ENCODE measurements around the gene TMEM245. TPM values are rescaled to one million over a fixed set of nuclear protein-coding genes. Genes with fewer than 3 reads are reported as not detected.
"Not testable (repeated sequence)": the region's sequence is repeated elsewhere in the genome, so short reads cannot be mapped to it uniquely, and the experiment has no call there.

Gene TMEM245
- polyA plus RNA-seq, 4 donors = 66.8 to 78.5 (median 71.8) TPM

DNA sequence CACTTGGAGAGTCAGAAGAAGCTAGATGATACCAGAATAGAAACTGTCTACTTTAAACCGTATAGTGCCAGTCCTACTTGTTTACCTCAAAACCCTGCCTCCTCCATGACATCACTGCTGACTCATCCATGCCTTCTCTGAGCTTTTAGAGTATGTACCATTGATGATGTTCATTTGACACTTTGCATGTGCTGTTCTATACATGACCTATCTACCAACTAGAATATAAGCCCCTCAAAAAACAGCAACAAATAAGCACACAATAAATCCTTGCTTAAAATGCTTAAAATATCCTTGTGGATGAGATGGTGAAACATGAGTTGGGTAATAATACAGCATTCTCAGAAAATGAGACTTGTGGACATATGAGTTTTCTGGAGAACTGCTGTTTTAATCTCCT is 109.0 kb downstream of the TMEM245 start:
- no peak for DNase-seq (ENCODE audit: low read depth in 4 of 4, low spot score in 3 of 4)

DNA sequence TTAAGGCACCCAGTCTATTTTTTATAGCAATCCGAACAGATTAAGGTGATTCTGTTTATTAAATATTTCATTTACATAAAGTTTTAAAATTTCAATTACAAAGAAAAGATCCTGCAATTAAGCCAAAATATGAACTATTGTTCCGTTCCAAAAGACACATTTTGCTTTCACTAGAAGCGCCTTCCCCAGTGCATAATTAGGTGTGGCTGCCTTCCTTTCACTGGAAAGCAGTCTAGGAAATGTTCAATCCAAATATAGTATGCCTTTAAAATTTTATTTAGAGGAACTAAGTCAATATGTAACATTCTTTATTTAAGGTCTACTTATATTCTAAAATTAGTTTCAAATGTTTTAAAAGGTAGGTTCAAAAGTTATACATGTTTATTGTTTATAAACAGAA is 114.1 kb downstream of the TMEM245 start:
- no peak for DNase-seq (ENCODE audit: low read depth in 4 of 4, low spot score in 3 of 4)

DNA sequence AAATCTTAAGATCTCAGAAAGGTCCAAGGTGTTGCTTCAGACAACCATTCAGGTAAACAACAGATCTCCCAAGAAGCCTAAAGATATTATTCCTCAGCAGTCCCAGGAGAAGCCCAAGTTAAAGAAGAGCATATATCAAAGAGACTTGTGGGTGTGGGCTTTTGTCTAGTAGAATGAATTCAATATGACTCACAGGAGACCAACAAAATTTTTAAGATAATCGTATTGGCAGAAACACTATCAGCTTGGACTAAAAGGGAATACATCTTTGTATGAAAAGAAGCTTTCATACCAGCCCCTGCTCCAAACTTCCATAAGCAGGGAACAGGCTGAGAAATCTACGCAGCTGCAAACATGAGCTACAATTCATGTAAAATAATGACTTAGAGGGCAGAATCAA is 116.6 kb downstream of the TMEM245 start:
- DNase-seq (ENCODE audit: low read depth in 4 of 4, low spot score in 3 of 4) = no peak

DNA sequence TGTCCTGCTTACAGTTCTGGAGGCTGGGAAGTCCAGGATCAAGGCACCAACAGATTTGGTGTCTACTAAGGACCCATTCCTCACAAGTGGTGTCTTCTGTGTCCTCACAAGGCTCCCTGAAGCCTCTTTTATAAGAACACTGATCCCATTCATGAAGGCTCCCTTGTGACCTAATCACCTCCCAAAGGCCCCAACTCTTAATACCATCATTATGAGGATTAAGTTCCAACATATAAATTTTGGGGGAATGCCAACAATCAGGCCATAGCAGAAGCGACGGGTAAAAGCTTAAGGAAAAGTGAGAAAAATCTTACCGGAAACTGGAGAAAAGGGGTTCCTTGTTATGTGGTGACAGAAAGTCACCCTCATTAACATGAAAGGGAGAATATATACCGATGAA is 117.6 kb downstream of the TMEM245 start:
- DNase-seq (ENCODE audit: low read depth in 4 of 4, low spot score in 3 of 4) = no peak

DNA sequence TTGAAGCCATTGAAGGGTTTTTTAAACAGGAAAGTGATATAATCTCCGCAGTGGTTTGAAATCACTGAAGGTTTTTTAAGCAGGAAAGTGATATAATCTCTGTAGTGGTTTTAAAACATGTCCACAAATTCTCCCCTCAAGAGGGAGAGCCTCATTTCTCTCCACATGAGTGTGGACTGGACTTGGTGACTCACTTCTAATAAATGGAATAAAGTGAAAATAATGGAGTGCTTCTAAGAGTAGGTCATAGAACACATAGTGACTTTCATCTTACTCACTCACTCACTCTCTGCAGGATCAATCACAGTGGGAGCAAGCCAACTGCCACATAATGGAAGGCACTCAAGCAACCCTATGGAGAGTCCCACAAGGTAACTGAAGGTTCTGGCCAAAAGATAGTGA is 118.5 kb downstream of the TMEM245 start:
- no peak for DNase-seq (ENCODE audit: low read depth in 4 of 4, low spot score in 3 of 4)

DNA sequence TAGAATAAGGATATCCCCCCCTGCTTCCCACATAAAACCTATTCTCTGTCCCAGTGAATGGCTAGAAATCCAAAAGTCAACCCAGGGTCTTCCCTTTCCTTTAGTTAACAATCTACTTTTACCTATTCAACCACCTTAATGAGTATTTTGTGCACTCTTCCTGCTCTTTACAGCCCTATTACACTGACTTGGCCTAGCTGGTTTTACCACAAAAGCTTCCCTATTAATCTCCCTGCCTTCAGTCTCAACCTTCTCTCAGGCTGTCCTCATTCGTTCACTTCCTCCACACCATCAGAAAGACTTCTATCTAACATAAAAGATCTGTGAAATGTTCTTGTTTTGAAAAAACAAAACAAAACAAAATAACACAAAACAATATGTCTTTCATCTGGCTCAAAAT is 122.6 kb downstream of the TMEM245 start:
- DNase-seq (ENCODE audit: low read depth in 4 of 4, low spot score in 3 of 4) = no peak

DNA sequence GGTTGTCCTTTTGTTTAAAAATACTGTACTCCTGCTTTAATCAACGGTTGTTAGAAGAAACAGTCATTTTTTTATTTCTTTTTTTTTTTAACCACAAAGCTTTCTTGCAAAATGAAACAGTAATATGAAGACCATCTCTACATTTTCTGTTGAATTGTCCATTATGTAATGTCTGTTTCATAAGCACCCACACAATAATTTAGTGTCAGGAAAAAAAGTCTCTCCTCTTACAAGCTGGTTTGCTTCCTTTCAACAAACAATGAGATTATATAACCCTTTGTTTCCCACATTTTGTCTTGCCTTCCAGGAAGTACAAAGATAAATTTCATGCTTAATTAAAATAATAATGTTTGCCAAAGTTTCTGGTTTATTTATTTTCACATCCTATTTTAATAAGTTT is 123.1 kb downstream of the TMEM245 start:
- no peak for DNase-seq (ENCODE audit: low read depth in 4 of 4, low spot score in 3 of 4)

DNA sequence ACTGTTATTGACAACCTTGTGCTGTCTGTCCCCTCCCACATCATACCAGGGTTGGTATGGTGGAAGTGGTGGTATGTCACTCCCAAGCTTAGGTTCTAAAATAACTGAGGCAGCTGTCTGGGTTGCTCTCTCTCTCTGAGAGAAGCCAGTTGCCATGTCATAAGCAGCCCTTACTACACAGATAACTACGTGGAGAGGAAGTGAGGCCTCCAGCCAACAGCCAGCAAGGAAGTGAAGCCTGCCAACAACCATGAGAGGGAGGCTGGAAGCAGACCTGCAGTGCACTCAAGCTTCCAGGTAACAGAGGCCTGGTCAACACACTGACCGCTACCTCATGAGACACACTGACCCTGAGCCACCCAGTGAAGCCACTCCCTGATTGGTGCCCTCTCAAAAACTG is 125.1 kb downstream of the TMEM245 start:
- no peak for DNase-seq (ENCODE audit: low read depth in 4 of 4, low spot score in 3 of 4)

DNA sequence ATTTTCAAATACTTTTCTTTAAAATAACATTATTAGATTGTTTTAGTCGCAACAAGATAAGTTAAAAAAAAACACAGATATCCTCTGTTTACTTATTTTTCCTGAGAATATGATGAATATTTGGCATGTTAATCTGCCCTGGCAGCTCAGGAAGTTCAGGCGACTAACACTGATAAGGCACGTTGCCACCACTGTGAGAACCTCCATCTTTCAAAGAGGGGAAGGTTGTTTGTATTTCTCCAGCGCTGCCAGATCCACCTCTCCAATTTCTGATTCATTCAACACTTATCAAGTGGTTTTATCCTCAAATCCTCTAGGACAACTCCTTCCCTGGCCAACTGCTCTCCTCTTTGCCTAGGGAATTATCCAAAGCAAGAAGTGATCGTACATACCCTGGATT is 128.3 kb downstream of the TMEM245 start:
- DNase-seq (ENCODE audit: low read depth in 4 of 4, low spot score in 3 of 4) = no peak

DNA sequence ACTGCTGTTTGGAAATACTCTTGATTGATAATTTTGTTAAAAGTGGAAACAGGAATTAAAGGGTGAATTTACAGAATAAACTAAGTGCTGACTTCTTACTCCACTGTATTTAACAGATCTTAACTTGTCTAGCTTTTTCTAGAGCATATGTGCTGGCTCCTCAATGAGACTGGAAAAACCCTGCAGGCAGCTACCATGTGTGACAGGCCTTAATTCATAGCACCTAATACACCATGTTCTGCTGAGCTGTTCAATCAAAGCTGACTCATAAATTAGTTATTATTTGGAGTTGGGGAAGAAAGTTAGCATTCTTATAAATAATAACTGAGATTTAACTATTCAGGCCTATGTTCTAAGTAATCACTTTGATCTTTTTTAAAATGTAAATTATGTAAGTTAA is 135.9 kb downstream of the TMEM245 start:
- DNase-seq (ENCODE audit: low read depth in 4 of 4, low spot score in 3 of 4) = no peak

DNA sequence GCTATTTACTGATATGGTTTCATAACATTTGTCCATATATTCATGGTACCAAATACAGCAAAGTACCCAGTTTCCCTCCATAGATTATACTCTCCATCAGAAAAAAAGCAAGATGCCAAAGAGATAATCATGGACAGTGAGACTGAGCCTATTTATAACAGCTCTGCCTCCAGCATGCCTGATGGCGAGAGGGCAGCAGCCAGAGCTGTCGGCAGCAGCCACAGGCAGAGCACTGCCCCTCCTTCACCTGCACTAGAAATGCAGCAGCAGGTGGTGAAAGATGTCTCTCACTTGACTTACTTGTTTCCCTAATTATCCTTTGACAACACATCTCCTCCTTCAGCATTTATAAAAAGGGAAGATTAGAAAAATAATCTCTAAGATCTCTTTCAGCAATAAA is 138.9 kb downstream of the TMEM245 start:
- DNase-seq (ENCODE audit: low read depth in 4 of 4, low spot score in 3 of 4) = no peak

DNA sequence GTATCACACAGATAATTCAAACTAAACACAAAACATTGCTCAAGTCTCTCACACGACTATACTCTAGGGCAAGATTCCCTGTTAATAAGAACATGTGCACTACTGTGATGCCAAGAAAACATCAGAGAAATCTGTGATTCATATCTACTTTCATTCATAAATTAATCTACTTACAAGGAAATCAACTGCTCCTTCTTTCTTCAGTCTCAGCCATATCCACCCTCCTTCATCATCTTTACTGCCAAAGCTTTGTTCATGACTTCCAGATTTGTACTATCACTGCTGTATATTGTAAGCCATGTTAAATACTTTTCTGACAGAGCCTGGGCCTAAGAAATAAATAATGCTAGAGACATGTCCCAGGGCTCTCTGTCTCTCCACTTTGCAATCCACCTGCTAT is 141.5 kb downstream of the TMEM245 start:
- no peak for DNase-seq (ENCODE audit: low read depth in 4 of 4, low spot score in 3 of 4)

DNA sequence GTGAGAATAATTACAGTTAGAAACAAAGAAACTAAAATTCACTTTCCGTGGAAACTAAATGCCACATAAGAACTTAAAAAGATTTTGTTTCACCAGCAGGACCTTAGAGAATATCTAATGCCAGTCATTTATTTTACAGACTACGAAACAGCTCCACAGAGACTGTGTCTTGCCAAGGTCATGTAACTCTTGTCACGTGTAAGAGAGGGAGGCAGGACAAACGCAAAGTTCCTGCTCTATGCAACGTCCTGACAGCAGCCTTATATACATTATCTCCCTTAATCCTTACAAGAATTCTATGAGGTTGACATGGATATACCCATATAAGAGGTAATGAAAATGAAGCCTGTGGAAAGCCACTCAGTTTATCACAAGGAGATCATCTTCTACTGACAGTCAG is 145.9 kb downstream of the TMEM245 start:
- DNase-seq (ENCODE audit: low read depth in 4 of 4, low spot score in 3 of 4) = no peak

DNA sequence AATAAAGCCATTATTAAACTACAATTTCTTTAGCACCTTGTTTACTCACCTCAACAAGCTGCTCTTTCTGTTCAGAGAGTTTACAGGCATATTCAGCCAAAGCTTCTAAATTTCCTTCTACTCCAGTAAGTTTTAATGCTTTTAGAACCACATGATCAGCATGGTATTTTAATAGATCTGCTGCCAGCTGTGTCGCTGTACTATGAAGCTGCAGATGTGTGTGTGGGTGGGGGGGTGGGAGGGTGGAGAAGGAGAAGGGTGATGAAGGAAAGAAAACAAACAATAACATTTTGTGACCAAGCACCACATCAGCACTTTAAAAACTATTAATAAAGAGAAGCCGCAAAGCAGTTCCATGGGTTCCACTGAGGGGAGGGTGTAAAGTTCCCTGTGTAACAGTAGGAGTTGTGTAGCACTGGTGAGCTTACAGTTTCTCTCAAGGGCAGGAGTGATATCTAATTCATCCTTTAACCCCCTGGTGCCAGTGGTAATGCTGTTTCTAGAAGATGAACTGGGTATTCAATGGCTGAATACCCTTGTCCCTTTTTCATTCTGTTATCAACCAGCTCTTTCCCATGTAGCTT is 147.0 kb downstream of the TMEM245 start:
- DNase-seq (ENCODE audit: low read depth in 4 of 4, low spot score in 3 of 4) = peak in 3 of 4 donors; percentile 11 to 22 (median 20)

DNA sequence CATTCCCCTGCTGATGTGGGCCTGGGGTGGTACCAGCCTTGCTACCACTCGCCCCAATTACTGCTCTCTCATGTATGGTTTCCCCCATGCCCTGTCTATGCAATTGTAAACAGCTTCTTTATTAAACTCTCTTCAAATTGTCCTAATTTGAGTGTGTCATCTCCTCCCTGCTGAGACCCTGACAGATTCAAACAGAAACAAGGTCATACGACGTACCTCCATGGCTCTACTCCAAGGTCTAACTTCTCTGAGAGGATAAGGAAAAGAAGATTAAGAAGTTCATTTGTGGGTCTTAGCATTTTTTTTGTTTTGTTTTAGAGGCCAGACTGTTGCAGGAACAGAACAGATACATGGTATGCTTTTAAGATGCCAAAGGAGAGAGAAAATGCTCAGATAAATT is 147.6 kb downstream of the TMEM245 start:
- no peak for DNase-seq (ENCODE audit: low read depth in 4 of 4, low spot score in 3 of 4)

DNA sequence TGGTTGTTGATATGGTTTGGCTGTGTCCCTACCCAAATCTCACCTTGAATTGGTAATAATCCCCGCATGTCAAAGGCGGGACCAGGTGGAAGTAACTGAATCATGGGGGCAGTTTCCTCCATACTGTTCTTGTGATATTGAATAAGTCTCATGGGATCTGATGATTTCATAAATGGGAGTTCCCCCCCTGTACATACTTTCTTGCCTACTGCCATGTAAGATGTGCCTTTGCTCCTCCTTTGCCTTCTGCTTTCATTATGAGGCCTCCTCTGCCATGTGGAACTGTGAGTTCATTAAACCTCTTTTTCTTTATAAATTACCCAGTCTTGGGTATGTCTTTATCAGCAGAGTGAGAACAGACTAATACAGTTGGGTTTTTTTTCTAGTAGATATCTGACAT is 148.4 kb downstream of the TMEM245 start:
- DNase-seq (ENCODE audit: low read depth in 4 of 4, low spot score in 3 of 4) = not testable (repeated sequence)

DNA sequence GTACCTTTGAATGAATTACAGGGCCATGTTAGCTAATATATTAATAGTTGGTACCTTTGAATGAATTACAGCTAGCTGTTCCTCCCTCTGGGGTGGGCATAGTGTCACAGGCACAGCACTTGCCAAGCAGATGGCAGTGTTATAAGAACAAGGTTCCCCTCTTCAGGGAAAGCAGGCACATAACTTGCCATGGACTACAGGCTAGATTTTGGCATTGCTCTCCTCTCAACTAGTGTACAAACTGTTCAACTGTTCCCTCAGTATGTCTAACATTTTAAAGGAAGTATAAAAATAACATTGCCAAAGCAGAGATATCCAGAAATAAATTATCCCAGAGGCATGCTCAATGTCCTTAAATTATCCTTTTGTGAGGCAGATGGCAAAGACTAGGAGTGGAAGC is 151.8 kb downstream of the TMEM245 start:
- no peak for DNase-seq (ENCODE audit: low read depth in 4 of 4, low spot score in 3 of 4)

Other genes starting within 250 kb of the TMEM245 start
- 10 to 100 TPM; 42.0 to 46.9 (median 44.1) TPM for gene ELP1, start 185.8 kb downstream of the TMEM245 start, polyA plus RNA-seq (ENCODE audit: insufficient read length in 4 of 4)
- 10 to 100 TPM; 28.8 to 38.1 (median 33.8) TPM for gene ABITRAM, start 185.5 kb downstream of the TMEM245 start, polyA plus RNA-seq (ENCODE audit: insufficient read length in 4 of 4)
- 10 to 100 TPM; 61.5 to 68.4 (median 65.8) TPM for gene CTNNAL1, start 106.4 kb downstream of the TMEM245 start, polyA plus RNA-seq (ENCODE audit: insufficient read length in 4 of 4)
- gene FRRS1L, start 47.3 kb upstream of the TMEM245 start, polyA plus RNA-seq (ENCODE audit: insufficient read length in 4 of 4) = 1 to 10 TPM; 2.0 to 4.4 (median 3.2) TPM
- 10 to 100 TPM; 13.8 to 20.5 (median 16.7) TPM for gene EPB41L4B, start 201.1 kb upstream of the TMEM245 start, polyA plus RNA-seq (ENCODE audit: insufficient read length in 4 of 4)